Esophagus muscularis mucosa (tissue), 3 donors: ENCODE measurements around the gene PCDHGA3.

Experiments used
- CTCF ChIP-seq, 3 experiments: fragments of 200-600 bp in 2 of 3; fragments of 450-650 bp in 1 of 3; sonication (generic) in 2 of 3; IDR thresholded peaks; one replicate each; pipeline ENCODE4 v1.5.1; 2017 to 2019; ENCODE audit warnings: antibody characterized with exemption in 3 of 3, mild to moderate bottlenecking in 2 of 3, moderate library complexity in 1 of 3
- POLR2A ChIP-seq: fragments of 450-650 bp; IDR thresholded peaks from one replicate; pipeline ENCODE4 v1.6.1; 2017; ENCODE audit warnings: antibody characterized with exemption, moderate library complexity, mild to moderate bottlenecking, low read depth

DNA sequence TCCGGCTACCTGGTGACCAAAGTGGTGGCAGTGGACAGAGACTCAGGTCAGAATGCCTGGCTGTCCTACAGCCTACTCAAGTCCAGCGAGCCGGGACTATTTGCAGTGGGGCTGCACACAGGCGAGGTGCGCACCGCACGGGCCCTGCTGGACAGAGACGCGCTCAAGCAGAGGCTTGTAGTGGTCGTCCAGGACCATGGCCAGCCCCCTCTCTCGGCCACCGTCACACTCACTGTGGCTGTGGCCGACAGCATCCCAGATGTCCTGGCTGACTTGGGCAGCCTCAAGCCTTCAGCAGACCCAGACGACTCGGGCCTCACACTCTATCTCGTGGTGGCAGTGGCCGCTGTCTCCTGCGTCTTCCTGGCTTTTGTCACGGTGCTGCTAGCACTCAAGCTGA lies 13.3 kb downstream of the PCDHGA3 start:
- TF ChIP-seq CTCF (IDR thresholded peaks at IDR 0.05) (no peak), POLR2A (no peak)
